ENCODE results near the gene SLC16A11. TPM values are rescaled to one million over a fixed set of nuclear protein-coding genes. Genes with fewer than 3 reads are reported as not detected.
A peak's percentile ranks its signal among the peaks of the same experiment; 100 is the strongest.

Gene SLC16A11
- total and polyA plus RNA-seq, 10 of the 15 experiments (the other 5 are each of a cell fraction or from before 2014, with no cell fraction given), result 0.11 to 2.7 (median 0.84) TPM

- TF ChIP-seq CUX1 (IDR thresholded peaks at IDR 0.05; ENCODE audit: insufficient replicate concordance, low read depth, low read length) (no peak), TAF1 (IDR thresholded peaks at IDR 0.05; ENCODE audit: borderline replicate concordance, low read depth, low read length) (peak; percentile 80; the same call in 1 of the 2 replicates), ZZZ3 (IDR thresholded peaks at IDR 0.05; ENCODE audit: control insufficient read depth, insufficient read length, low read depth) (no peak), JUND (IDR thresholded peaks at IDR 0.05; ENCODE audit: low read depth, low read length) (no peak), LARP7 (IDR thresholded peaks at IDR 0.05) (peak; percentile 37), NR2C1 (IDR thresholded peaks at IDR 0.05) (no peak), SMC3 (IDR thresholded peaks at IDR 0.05; ENCODE audit: borderline replicate concordance, low read length) (no peak), FOXM1 (IDR thresholded peaks at IDR 0.05; ENCODE audit: low read depth, low read length) (no peak), HDAC2 (IDR thresholded peaks at IDR 0.05) (no peak), NR2F1 (conservative IDR thresholded peaks at IDR 0.05) (no peak), SPI1 (IDR thresholded peaks at IDR 0.05; ENCODE audit: borderline replicate concordance, insufficient read depth, low read depth, low read length) (no peak), JUNB (IDR thresholded peaks at IDR 0.05) (no peak), E2F4 (IDR thresholded peaks at IDR 0.05; ENCODE audit: low read depth, low read length) (no peak; the same call in 1 of the 2 replicates), ATF3 (IDR thresholded peaks at IDR 0.05; ENCODE audit: borderline replicate concordance, extremely low read depth, low read depth, low read length) (peak; percentile 90), SIX5 (IDR thresholded peaks at IDR 0.05; ENCODE audit: low read depth, low read length, severe bottlenecking) (no peak), USF1 (IDR thresholded peaks at IDR 0.05; ENCODE audit: borderline replicate concordance, extremely low read length, insufficient read depth, low read depth, low read length) (peak; percentile 98), ESRRA (IDR thresholded peaks at IDR 0.05; ENCODE audit: low read length) (no peak), PAX8 (IDR thresholded peaks at IDR 0.05) (no peak), NBN (IDR thresholded peaks at IDR 0.05) (peak; percentile 85; the same call in 1 of the 2 replicates)
These were observed 8.1 kb downstream of the SLC16A11 start, which contains the start of gene SLC16A13 (continued) for GRCh38 chr17:7035591-7036368.

All from GM12878 (cell line).